ENCODE results near the gene SEPTIN3.

SEPTIN3 gene

GRCh38 chr22:41969110-41969646 is at the start of gene SEPTIN3:
Gene SEPTIN3, plus strand, starts transcription at chr22:41969443. Its CDS starts 2,050 bp downstream, at chr22:41971493.
- peaks cover 5% of the 10 kb centered on the region for H3K4me1 Mint-ChIP-seq (ENCODE audit: low read depth)
- no peak within 1 kb of the TSS for H3K4me3 Mint-ChIP-seq
- peaks cover 21% of the 10 kb centered on the region for H3K27me3 Mint-ChIP-seq
- no peak for DNase-seq
- no peaks in the 10 kb centered on the region for H3K36me3 Mint-ChIP-seq (ENCODE audit: low read depth)
- no peaks in the 10 kb centered on the region for H3K9me3 Mint-ChIP-seq
- no peak within 1 kb of the TSS for H3K27ac Mint-ChIP-seq

- H3K9me3 Mint-ChIP-seq: no peaks in the 10 kb centered on the region
- no peak overlapping the region for H3K4me3 Mint-ChIP-seq
- H3K36me3 Mint-ChIP-seq (ENCODE audit: low read depth): peaks cover 1% of the 10 kb centered on the region
- H3K4me1 Mint-ChIP-seq (ENCODE audit: low read depth): peaks cover 29% of the 10 kb centered on the region
- no peak for DNase-seq
- H3K27me3 Mint-ChIP-seq: peaks cover 18% of the 10 kb centered on the region
- H3K27ac Mint-ChIP-seq: peak overlapping the region; percentile 58
Measured at GRCh38 chr22:41920271-41920976, 48.8 kb upstream of the SEPTIN3 start.

GRCh38 chr22:41922328-41922727 is 46.9 kb upstream of the SEPTIN3 start:
- peaks cover 1% of the 10 kb centered on the region for H3K36me3 Mint-ChIP-seq (ENCODE audit: low read depth)
- peak overlapping the region; percentile 40 for H3K27ac Mint-ChIP-seq
- H3K4me1 Mint-ChIP-seq (ENCODE audit: low read depth): peaks cover 32% of the 10 kb centered on the region
- no peak for DNase-seq
- no peak overlapping the region for H3K4me3 Mint-ChIP-seq
- peaks cover 6% of the 10 kb centered on the region for H3K27me3 Mint-ChIP-seq
- no peaks in the 10 kb centered on the region for H3K9me3 Mint-ChIP-seq

GRCh38 chr22:41922940-41923594 is 46.2 kb upstream of the SEPTIN3 start:
- no peak overlapping the region for H3K4me3 Mint-ChIP-seq
- H3K27ac Mint-ChIP-seq: peak overlapping the region; percentile 12
- H3K27me3 Mint-ChIP-seq: peaks cover 4% of the 10 kb centered on the region
- H3K9me3 Mint-ChIP-seq: no peaks in the 10 kb centered on the region
- no peak for DNase-seq
- H3K36me3 Mint-ChIP-seq (ENCODE audit: low read depth): peaks cover 1% of the 10 kb centered on the region
- H3K4me1 Mint-ChIP-seq (ENCODE audit: low read depth): peaks cover 36% of the 10 kb centered on the region

- Mint-ChIP-seq H3K4me1 (ENCODE audit: low read depth) (peaks cover 38% of the 10 kb centered on the region), H3K4me3 (no peak overlapping the region), H3K27ac (no peak overlapping the region)
Measured at GRCh38 chr22:41923595-41924276, 45.5 kb upstream of the SEPTIN3 start.

GRCh38 chr22:41925783-41926460 is 43.3 kb upstream of the SEPTIN3 start:
- DNase-seq: peak; percentile 87
- H3K4me3 Mint-ChIP-seq: peak overlapping the region; percentile 77
- H3K27ac Mint-ChIP-seq: peak overlapping the region; percentile 85
- H3K27me3 Mint-ChIP-seq: peaks cover 4% of the 10 kb centered on the region
- H3K9me3 Mint-ChIP-seq: no peaks in the 10 kb centered on the region
- H3K4me1 Mint-ChIP-seq (ENCODE audit: low read depth): peaks cover 35% of the 10 kb centered on the region
- H3K36me3 Mint-ChIP-seq (ENCODE audit: low read depth): peaks cover 4% of the 10 kb centered on the region

More at GRCh38 chr22:41923595-41924276, 45.5 kb upstream of the SEPTIN3 start:
- Mint-ChIP-seq H3K9me3 (no peaks in the 10 kb centered on the region), H3K36me3 (ENCODE audit: low read depth) (peaks cover 1% of the 10 kb centered on the region), H3K27me3 (peaks cover 4% of the 10 kb centered on the region)
- DNase-seq: no peak

GRCh38 chr22:41927813-41928212 is 41.4 kb upstream of the SEPTIN3 start:
- no peaks in the 10 kb centered on the region for H3K9me3 Mint-ChIP-seq
- DNase-seq: no peak
- peak overlapping the region; percentile 62 for H3K4me3 Mint-ChIP-seq
- H3K4me1 Mint-ChIP-seq (ENCODE audit: low read depth): peaks cover 35% of the 10 kb centered on the region
- H3K36me3 Mint-ChIP-seq (ENCODE audit: low read depth): peaks cover 12% of the 10 kb centered on the region
- H3K27me3 Mint-ChIP-seq: peaks cover 4% of the 10 kb centered on the region
- H3K27ac Mint-ChIP-seq: peak overlapping the region; percentile 57

GRCh38 chr22:41928593-41929417 is 40.4 kb upstream of the SEPTIN3 start:
- no peaks in the 10 kb centered on the region for H3K9me3 Mint-ChIP-seq
- H3K27ac Mint-ChIP-seq: peak overlapping the region; percentile 63
- peaks cover 4% of the 10 kb centered on the region for H3K27me3 Mint-ChIP-seq
- no peak overlapping the region for H3K4me3 Mint-ChIP-seq
- H3K36me3 Mint-ChIP-seq (ENCODE audit: low read depth): peaks cover 14% of the 10 kb centered on the region
- peaks cover 35% of the 10 kb centered on the region for H3K4me1 Mint-ChIP-seq (ENCODE audit: low read depth)
- no peak for DNase-seq

- peaks cover 4% of the 10 kb centered on the region for H3K27me3 Mint-ChIP-seq
- DNase-seq: no peak
- no peak overlapping the region for H3K4me3 Mint-ChIP-seq
- peaks cover 35% of the 10 kb centered on the region for H3K4me1 Mint-ChIP-seq (ENCODE audit: low read depth)
- peaks cover 19% of the 10 kb centered on the region for H3K36me3 Mint-ChIP-seq (ENCODE audit: low read depth)
- H3K27ac Mint-ChIP-seq: peak overlapping the region; percentile 63
- H3K9me3 Mint-ChIP-seq: no peaks in the 10 kb centered on the region
Measured at GRCh38 chr22:41929418-41929810, 39.8 kb upstream of the SEPTIN3 start.

- H3K27ac Mint-ChIP-seq: no peak overlapping the region
- H3K4me3 Mint-ChIP-seq: no peak overlapping the region
- no peaks in the 10 kb centered on the region for H3K27me3 Mint-ChIP-seq
- H3K36me3 Mint-ChIP-seq (ENCODE audit: low read depth): peaks cover 38% of the 10 kb centered on the region
- DNase-seq: no peak
- H3K4me1 Mint-ChIP-seq (ENCODE audit: low read depth): peaks cover 28% of the 10 kb centered on the region
- H3K9me3 Mint-ChIP-seq: no peaks in the 10 kb centered on the region
Measured at GRCh38 chr22:41931701-41932269, 37.5 kb upstream of the SEPTIN3 start.

GRCh38 chr22:41932353-41932752 is 36.9 kb upstream of the SEPTIN3 start:
- Mint-ChIP-seq H3K27ac (no peak overlapping the region), H3K36me3 (ENCODE audit: low read depth) (peaks cover 44% of the 10 kb centered on the region), H3K27me3 (no peaks in the 10 kb centered on the region), H3K9me3 (no peaks in the 10 kb centered on the region), H3K4me1 (ENCODE audit: low read depth) (peaks cover 23% of the 10 kb centered on the region), H3K4me3 (no peak overlapping the region)
- DNase-seq: no peak

GRCh38 chr22:41933411-41934177 is 35.6 kb upstream of the SEPTIN3 start:
- peaks cover 56% of the 10 kb centered on the region for H3K36me3 Mint-ChIP-seq (ENCODE audit: low read depth)
- H3K9me3 Mint-ChIP-seq: no peaks in the 10 kb centered on the region
- DNase-seq: no peak
- no peak overlapping the region for H3K4me3 Mint-ChIP-seq
- peak overlapping the region; percentile 52 for H3K27ac Mint-ChIP-seq
- H3K4me1 Mint-ChIP-seq (ENCODE audit: low read depth): peaks cover 16% of the 10 kb centered on the region
- H3K27me3 Mint-ChIP-seq: no peaks in the 10 kb centered on the region

Data from activated T-cell treated with anti-CD3 and anti-CD28 coated beads, Interleukin-2, amount 50 U/mL, for 24 hours (primary cell).